ENCODE measurements around the gene RIMBP2.

RIMBP2 gene

DNA sequence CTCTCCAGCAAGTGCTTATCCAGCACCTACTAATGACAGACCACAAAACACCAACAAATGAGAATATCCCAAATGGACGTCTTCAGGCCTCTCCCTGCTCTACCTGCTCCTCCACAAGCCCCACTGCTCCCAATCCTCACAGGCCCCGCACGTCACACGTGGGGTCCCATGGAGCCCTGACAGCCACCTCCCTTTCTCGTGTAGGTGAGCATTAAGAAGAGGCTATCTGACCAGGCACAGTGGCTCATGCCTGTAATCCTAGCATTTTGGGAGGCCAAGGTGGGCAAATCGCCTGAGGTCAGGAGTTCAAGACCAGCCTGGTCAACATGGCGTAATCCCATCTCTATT is 5.4 kb downstream of the RIMBP2 start:
- no peak overlapping the region for H3K27ac ChIP-seq
- TF ChIP-seq ZFX (IDR thresholded peaks at IDR 0.05; ENCODE audit: borderline replicate concordance), result no peak
- TF ChIP-seq, protein P1, sequence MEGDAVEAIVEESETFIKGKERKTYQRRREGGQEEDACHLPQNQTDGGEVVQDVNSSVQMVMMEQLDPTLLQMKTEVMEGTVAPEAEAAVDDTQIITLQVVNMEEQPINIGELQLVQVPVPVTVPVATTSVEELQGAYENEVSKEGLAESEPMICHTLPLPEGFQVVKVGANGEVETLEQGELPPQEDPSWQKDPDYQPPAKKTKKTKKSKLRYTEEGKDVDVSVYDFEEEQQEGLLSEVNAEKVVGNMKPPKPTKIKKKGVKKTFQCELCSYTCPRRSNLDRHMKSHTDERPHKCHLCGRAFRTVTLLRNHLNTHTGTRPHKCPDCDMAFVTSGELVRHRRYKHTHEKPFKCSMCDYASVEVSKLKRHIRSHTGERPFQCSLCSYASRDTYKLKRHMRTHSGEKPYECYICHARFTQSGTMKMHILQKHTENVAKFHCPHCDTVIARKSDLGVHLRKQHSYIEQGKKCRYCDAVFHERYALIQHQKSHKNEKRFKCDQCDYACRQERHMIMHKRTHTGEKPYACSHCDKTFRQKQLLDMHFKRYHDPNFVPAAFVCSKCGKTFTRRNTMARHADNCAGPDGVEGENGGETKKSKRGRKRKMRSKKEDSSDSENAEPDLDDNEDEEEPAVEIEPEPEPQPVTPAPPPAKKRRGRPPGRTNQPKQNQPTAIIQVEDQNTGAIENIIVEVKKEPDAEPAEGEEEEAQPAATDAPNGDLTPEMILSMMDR (IDR thresholded peaks at IDR 0.05), result no peak

DNA sequence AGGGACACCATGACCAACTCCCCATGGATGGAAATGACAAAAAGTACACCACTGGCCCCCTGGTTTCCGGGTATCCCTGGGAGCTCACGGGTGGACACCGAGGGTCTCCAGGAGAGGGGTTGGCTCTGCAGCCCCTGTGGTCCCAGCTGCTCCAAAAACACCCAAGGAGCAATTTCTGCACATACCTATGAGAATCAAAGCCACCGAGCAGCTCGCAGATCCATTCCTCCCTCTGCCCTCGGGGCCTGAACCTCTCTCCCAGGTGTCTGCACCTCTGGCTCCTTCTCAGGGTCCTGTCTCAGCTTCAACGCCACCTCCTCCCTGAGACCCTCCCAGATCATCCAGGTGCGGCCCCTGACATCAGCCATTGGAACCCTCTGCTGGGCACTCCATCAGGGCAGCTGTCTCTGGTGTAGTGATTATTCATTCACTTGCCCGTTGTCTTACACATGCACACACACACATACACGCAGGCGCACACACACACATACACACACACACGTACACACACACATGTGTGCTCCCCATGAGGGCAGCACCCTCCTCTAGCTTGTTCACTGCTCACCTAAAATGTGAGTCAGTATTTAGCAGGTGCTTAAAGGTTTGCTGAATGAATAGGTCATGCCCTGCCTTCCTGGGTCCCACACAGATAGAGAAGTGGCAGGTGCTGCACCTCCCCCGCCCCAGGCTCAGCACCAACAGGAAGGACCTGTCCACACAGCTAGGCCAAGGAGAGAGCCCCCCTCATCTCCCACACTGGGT is 5.9 kb downstream of the RIMBP2 start:
- no peak for TF ChIP-seq ZFX (IDR thresholded peaks at IDR 0.05; ENCODE audit: borderline replicate concordance)
- TF ChIP-seq, protein P1 (IDR thresholded peaks at IDR 0.05), result no peak
- H3K27ac ChIP-seq, result no peak overlapping the region

DNA sequence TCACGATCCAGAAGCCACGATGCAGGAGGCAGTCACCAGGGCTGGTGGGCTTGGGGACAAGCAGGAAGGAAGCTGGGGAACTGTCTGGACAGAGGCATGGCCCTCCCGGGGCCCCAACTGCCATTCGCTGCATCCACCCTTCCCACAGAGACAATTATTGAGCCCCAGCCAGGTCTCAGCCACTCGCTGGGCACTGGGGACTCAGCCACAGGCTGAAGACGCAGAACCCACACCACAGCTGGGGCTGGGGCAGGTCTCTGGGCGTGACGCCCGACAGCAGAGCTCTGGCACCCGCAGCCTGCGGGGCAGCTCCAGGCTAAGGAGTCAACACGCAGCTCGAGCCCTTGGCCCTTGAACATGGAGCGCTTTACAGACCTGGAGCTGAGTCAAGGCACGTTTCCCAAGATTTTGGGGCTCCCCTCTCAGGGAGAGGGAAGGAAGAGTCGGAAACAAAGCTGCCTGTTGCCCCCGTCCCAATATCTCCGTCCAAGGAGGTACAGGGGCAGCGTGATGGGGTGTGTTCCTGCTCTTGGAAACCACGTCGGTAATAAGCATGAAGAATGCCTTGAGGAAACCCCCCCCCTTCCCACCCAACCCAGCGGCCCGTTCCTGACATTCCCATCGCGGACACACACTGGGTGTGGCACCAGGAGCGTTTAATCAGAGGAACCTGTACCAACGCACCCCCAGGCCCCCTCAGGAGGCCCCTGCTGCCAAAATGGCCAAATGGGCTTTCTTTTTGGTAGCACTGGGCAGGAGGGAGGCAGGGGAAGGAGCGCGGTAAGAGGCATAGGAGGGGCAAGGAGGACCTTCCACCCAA is 6.7 kb downstream of the RIMBP2 start:
- TF ChIP-seq, protein P1 (IDR thresholded peaks at IDR 0.05), result no peak
- no peak for TF ChIP-seq ZFX (IDR thresholded peaks at IDR 0.05; ENCODE audit: borderline replicate concordance)
- H3K27ac ChIP-seq, result no peak overlapping the region

DNA sequence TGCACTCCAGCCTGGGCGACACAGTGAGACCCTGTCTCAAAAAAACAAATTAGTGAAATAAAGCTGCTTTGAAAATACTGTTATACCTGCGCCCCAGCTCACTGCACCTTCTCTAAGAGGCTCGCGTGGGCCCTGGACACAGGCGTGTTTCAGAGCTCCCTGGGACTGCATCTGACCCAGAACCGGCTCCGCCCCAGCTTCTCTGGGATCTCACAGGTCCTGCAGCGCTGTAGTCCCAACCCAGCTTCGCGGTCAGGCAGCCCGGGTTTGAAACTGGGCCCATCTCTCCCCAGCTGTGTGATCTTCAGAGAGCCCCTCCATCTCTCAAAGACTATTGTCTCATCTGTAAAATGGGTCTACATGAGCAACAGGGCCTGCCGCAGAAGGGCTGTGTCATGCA is 7.5 kb downstream of the RIMBP2 start:
- H3K27ac ChIP-seq, result no peak overlapping the region
- TF ChIP-seq ZFX (IDR thresholded peaks at IDR 0.05; ENCODE audit: borderline replicate concordance), result no peak
- TF ChIP-seq, protein P1 (IDR thresholded peaks at IDR 0.05), result no peak

DNA sequence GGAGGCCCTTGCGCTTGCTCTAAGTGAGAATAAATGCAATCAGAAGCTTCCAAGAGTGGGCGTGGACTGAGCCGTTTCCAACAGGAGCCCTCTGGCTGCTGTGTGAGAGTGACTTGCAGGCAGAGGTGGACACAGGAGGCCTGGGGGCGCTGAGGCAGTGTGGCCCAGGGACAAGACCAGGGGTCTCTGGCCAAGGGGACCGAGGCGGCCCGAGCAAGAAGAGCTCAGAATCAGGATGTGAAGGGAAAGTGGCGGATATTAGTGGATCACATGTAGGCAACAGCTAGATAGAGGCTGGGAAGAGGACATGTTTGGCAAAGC is 8.6 kb downstream of the RIMBP2 start:
- TF ChIP-seq, protein P1 (IDR thresholded peaks at IDR 0.05), result no peak
- no peak for TF ChIP-seq ZFX (IDR thresholded peaks at IDR 0.05; ENCODE audit: borderline replicate concordance)
- H3K27ac ChIP-seq, result no peak overlapping the region

DNA sequence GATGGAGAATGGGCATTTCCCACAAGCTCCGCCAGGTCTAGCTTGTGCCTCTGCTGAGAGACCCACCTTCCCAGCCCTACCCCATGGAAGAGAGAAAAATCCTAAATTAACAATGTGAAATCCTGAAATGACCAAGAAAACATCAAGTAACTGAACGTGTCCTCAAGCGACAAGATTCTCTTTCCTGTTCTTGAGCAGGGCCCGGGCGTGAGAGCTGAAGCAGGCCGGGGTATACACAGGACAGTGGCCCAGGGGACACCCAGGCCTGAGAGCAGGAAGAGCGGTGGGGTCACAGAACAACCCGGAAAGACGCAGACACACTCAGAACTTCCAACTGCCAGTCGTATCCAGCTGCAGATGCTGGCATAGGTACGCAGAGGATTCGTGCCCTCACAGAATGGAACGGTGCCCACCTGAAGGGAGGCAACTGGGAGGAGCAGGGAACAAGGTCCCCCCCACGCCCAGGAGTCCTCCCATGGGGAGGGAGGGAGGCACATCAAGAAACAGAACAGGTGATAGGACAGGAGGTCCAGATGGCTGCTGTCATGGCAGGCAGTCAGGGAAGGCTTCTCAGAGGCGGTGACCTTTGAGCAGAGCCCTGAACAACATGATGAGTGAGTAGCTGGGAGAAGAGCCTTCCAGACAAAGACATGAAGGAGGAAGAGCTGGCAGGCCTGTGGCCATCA is 9.1 kb downstream of the RIMBP2 start:
- TF ChIP-seq ZFX (IDR thresholded peaks at IDR 0.05; ENCODE audit: borderline replicate concordance), result no peak
- TF ChIP-seq, protein P1 (IDR thresholded peaks at IDR 0.05), result no peak
- no peak overlapping the region for H3K27ac ChIP-seq
